GM12892 (cell line): Measurements from ENCODE around the gene CAMTA1.

Source experiments
- POLR2A ChIP-seq: IDR thresholded peaks from 2 replicates; pipeline ENCODE4 v1.6.1; 2011; ENCODE audit warnings: low read depth, low read length, control low read depth
- POLR2AphosphoS5 ChIP-seq: IDR thresholded peaks from 2 replicates; pipeline ENCODE4 v1.6.1; 2011; ENCODE audit warnings: low read depth, low read length, control low read depth
- TAF1 ChIP-seq: IDR thresholded peaks from 2 replicates; pipeline ENCODE4 v1.6.1; 2011; ENCODE audit warnings: low read depth, mild to moderate bottlenecking, control low read depth, low read length, borderline replicate concordance

DNA sequence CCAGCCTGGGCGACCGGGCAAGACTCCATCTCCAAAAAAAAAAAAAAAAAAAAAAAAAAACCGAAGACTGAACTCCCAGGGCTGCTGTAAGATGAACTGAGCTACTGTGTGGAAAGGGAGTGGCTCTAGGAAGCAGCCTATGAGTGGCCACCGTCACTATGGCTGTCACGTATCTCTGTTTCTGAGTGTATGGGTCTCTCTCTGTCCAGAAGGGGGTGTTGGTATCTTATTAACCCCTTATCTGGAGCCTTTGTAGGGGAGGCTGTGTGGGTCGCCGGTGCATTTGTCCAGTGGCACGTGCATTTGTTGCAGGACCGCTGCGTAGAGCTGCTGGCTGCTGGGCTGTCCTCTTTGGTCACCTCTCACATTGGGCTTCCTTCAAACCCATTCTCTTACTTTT is 326.6 kb downstream of the CAMTA1 start:
- no peak for TF ChIP-seq POLR2AphosphoS5
- no peak for TF ChIP-seq POLR2A
- TF ChIP-seq TAF1, result no peak
